SK-N-SH (cell line): ENCODE measurements around the gene IP6K2. TPM values are rescaled to one million over a fixed set of nuclear protein-coding genes. Genes with fewer than 3 reads are reported as not detected.

Experiments used
- CTCF ChIA-PET: fragments of 300-600, 350-600 bp; formaldehyde crosslinking; extraction: SDS; loops from one replicate; lab custom pipeline; 2021; lab: Yijun Ruan, JAX
- POLR2A ChIA-PET: fragments of 350-600 bp; sonication (Branson Sonifier 250); formaldehyde crosslinking; extraction: SDS; loops from one replicate; lab custom pipeline; 2020; ENCODE audit warnings: antibody characterized with exemption, inconsistent platforms; lab: Yijun Ruan, JAX
- DNase-seq: peaks from one replicate; pipeline ENCODE4 v3.0.0; 2012
- H2AFZ ChIP-seq: fragments of 200-600 bp; sonication (generic); 2 replicates; pipeline ENCODE4 v1.8.1; 2016; ENCODE audit warnings: antibody characterized with exemption, mild to moderate bottlenecking, low read depth
- H3F3A ChIP-seq: fragments of 200-600 bp; sonication (generic); replicated peaks from 2 replicates; pipeline ENCODE3; 2016; ENCODE audit warnings: antibody characterized with exemption, mild to moderate bottlenecking; ENCODE audit not compliant: insufficient read depth
- H3K27ac ChIP-seq, 2 experiments: fragments of 200-500 bp in 1 of 2; fragments of 200-600 bp in 1 of 2; sonication (Bioruptor generic) in 1 of 2; sonication (generic), shearing (Covaris generic) in 1 of 2; 2 replicates each; pipeline versions ENCODE4 v1.5.1 to v1.6.1; 2014 to 2016; ENCODE audit warnings: low read depth in 2 of 2, inconsistent platforms in 1 of 2, low read length in 1 of 2, mild to moderate bottlenecking in 1 of 2, mixed read lengths in 1 of 2
- H3K27me3 ChIP-seq: fragments of 200-600 bp; sonication (generic), shearing (Covaris generic); 2 replicates; pipeline ENCODE4 v1.6.1; 2016; ENCODE audit warnings: mixed run types; ENCODE audit not compliant: insufficient read depth
- H3K36me3 ChIP-seq, 2 experiments: fragments of 200-500 bp in 1 of 2; fragments of 200-600 bp in 1 of 2; sonication (Bioruptor generic) in 1 of 2; sonication (generic) in 1 of 2; replicated peaks in 1 of 2; 2 replicates each; pipeline versions ENCODE3 to v1.5.1; 2014 to 2016; ENCODE audit warnings: low read length in 1 of 2, mild to moderate bottlenecking in 1 of 2; ENCODE audit not compliant: insufficient read depth in 2 of 2, control insufficient read depth in 1 of 2
- H3K4me1 ChIP-seq, 2 experiments: fragments of 200-500 bp in 1 of 2; fragments of 200-600 bp in 1 of 2; sonication (Bioruptor generic) in 1 of 2; sonication (generic), shearing (Covaris generic) in 1 of 2; 2 replicates each; pipeline versions ENCODE4 v1.5.1 to v1.6.1; 2014 to 2016; ENCODE audit warnings: low read depth in 1 of 2, low read length in 1 of 2, mixed run types in 1 of 2; ENCODE audit not compliant: insufficient read depth in 2 of 2, control insufficient read depth in 1 of 2
- H3K4me2 ChIP-seq: fragments of 200-600 bp; sonication (generic), shearing (Covaris generic); 2 replicates; pipeline ENCODE4 v1.6.1; 2017; ENCODE audit warnings: mixed run types
- H3K4me3 ChIP-seq, 2 experiments: fragments of 200-500 bp in 1 of 2; fragments of 200-600 bp in 1 of 2; sonication (Bioruptor generic) in 1 of 2; sonication (generic), shearing (Covaris generic) in 1 of 2; 2 replicates each; pipeline versions ENCODE4 v1.5.1 to v1.8.1; 2014 to 2016; ENCODE audit warnings: low read depth in 2 of 2, inconsistent platforms in 1 of 2, low read length in 1 of 2, mild to moderate bottlenecking in 1 of 2, mixed read lengths in 1 of 2, moderate library complexity in 1 of 2
- H3K79me2 ChIP-seq: fragments of 200-600 bp; sonication (generic); 2 replicates; pipeline ENCODE4 v1.8.1; 2017; ENCODE audit warnings: mild to moderate bottlenecking; ENCODE audit not compliant: insufficient read depth
- H3K9ac ChIP-seq: fragments of 200-600 bp; sonication (generic); 2 replicates; pipeline ENCODE4 v1.6.1; 2017; ENCODE audit warnings: mixed run types
- H3K9me2 ChIP-seq: fragments of 200-600 bp; sonication (generic); 2 replicates; pipeline ENCODE4 v1.6.1; 2017; ENCODE audit warnings: mixed run types
- H3K9me3 ChIP-seq: fragments of 200-600 bp; sonication (generic); 2 replicates; pipeline ENCODE4 v1.6.1; 2017; ENCODE audit warnings: mixed run types, mild to moderate bottlenecking, moderate library complexity
- H4K20me1 ChIP-seq: fragments of 200-600 bp; sonication (generic); 2 replicates; pipeline ENCODE4 v1.6.1; 2017; ENCODE audit warnings: mild to moderate bottlenecking, mixed run types; ENCODE audit not compliant: insufficient read depth
- ELF1 ChIP-seq: IDR thresholded peaks from 2 replicates; pipeline ENCODE4 v1.4.0; 2012
- EZH2phosphoT487 ChIP-seq: fragments of 200-600 bp; sonication (generic); IDR thresholded peaks from 2 replicates; pipeline ENCODE4 v1.6.1; 2017; ENCODE audit warnings: low read depth, mixed run types, mild to moderate bottlenecking, antibody characterized with exemption, moderate library complexity, borderline replicate concordance
- MEF2A ChIP-seq: IDR thresholded peaks from 2 replicates; pipeline ENCODE4 v1.4.0; 2012; ENCODE audit warnings: low read depth, borderline replicate concordance
- MXI1 ChIP-seq: IDR thresholded peaks from 2 replicates; pipeline ENCODE4 v1.6.1; 2012; ENCODE audit warnings: mild to moderate bottlenecking, low read depth, low read length, improper control_type of control experiment
- NFIC ChIP-seq: IDR thresholded peaks from 2 replicates; pipeline ENCODE4 v1.4.0; 2012; ENCODE audit warnings: borderline replicate concordance
- RAD21 ChIP-seq: IDR thresholded peaks from 2 replicates; pipeline ENCODE4 v1.6.1; 2012; ENCODE audit warnings: mild to moderate bottlenecking, low read length
- RXRA ChIP-seq: IDR thresholded peaks from 2 replicates; pipeline ENCODE4 v1.4.0; 2012; ENCODE audit warnings: low read depth, mild to moderate bottlenecking, borderline replicate concordance
- TAF1 ChIP-seq: IDR thresholded peaks from 2 replicates; pipeline ENCODE4 v1.6.1; 2012; ENCODE audit warnings: low read depth, mild to moderate bottlenecking, low read length, moderate library complexity, borderline replicate concordance
- TEAD4 ChIP-seq: IDR thresholded peaks from 2 replicates; pipeline ENCODE4 v1.4.0; 2012; ENCODE audit warnings: mild to moderate bottlenecking, borderline replicate concordance; ENCODE audit not compliant: insufficient read depth
- WGBS: methylation state at CpG from one replicate; pipeline ENCODE4 v1.1.6; 2017; ENCODE audit warnings: low lambda C conversion rate; 5-methylcytosine and 5-hydroxymethylcytosine counted together
- polyA plus RNA-seq, 3 experiments: library from polyadenylated mRNA; depleted of rRNA; stranded (reverse); fragments of >200 nt; gene quantifications; 2 replicates each; pipeline ENCODE4 v1.2.3, GENCODE V29; 2012
- TF ChIP-seq, protein P1 (sequence below): fragments of 150-350 bp; IDR thresholded peaks from 2 replicates; pipeline ENCODE4 v1.6.1; 2017; ENCODE audit warnings: antibody characterized with exemption, low read length, low read depth, borderline replicate concordance

The IP6K2 gene
- polyA plus RNA-seq, 1 of the 3 experiments (the other 2 are of a cell fraction), result 178 TPM

DNA sequence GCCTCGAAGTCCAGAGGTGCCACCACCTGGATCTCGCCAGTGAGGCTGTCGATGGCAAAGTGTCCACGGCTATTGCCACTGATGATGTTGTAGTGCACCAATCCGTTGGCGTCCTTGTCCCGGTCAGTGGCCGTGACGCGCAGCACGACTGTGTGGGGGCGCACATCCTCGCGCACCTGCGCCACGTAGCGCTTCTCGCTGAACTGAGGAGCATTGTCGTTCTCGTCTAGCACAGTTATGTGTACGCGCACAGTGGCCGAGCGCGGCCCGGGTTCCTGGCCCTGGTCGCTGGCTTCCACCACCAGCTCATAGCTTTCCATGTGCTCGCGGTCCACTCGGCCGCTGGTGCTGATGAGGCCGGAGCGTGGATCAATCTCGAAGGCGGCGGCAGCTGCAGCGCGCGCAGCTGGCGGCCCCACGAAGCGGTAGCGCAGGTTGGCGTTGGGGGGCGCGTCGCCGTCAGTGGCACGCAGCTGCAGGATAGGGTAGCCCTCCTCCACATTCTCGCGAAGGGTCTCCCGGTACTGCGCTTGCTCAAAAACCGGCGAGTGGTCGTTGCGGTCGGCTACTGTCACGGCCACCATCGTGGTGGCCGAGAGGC lies 56.1 kb downstream of the IP6K2 start:
- Histone ChIP-seq H3K4me2 (no peak overlapping the region), H3K9ac (no peak overlapping the region), H3F3A (peaks cover 12% of the 10 kb centered on the region), H2AFZ (no peak overlapping the region), H3K9me3 (no peaks in the 10 kb centered on the region), H3K27ac (no peak overlapping the region), H3K36me3 (peaks cover 15 to 43% of the 10 kb centered on the region in 2 experiments)
- CTCF ChIA-PET, result interaction anchor here (4.5 kb wide), 1 partner anchor 26 kb away, joined by 33 read pairs; the partner anchor contains the start of gene SLC26A6
- POLR2A ChIA-PET, result interaction anchor here (1.9 kb wide), 1 partner anchor 56 kb away, joined by 4 read pairs; the partner anchor contains the start of gene IP6K2
- WGBS, result 97% methylated on average over 61 of the region's 61 CpGs
- TF ChIP-seq MEF2A (no peak), NFIC (no peak), RAD21 (no peak), ELF1 (no peak)
- TF ChIP-seq, all 33 proteins: peak for 0
- Histone ChIP-seq H3K4me3 (peak overlapping the region in 1 of 2 experiments; percentile 6; a peak in 1 of 4 replicates), H4K20me1 (peaks cover 16% of the 10 kb centered on the region; the same call in 1 of the 2 replicates), H3K79me2 (peaks cover 28% of the 10 kb centered on the region), H3K9me2 (no peaks in the 10 kb centered on the region), H3K4me1 (peaks cover 4 to 23% of the 10 kb centered on the region in 2 experiments; a peak in 2 of 4 replicates), H3K27me3 (no peaks in the 10 kb centered on the region)
- no peak for DNase-seq

DNA sequence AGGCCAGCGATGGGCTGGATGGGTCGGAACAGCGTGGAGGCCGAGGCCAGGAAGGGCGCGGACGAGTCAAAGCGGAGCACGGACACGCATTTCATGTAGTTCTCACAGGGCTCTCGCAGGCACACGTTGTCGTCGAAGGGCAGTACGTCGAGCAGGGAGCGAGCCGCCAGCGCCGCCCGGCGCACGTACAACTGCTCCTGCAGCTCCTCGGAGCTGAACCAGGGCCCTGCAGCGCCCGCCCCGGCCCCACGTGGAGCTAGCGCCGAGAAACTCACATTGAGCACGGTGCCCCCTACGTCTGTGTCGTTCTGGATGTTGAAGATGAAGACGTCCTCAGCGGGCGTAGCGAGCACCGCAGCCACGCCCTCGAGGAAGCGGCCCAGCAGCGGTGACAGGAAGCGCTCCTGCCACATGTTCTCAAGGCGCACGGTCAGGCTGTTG lies 60.2 kb downstream of the IP6K2 start:
- H3K4me1 ChIP-seq, result peaks cover 0 to 8% of the 10 kb centered on the region in 2 experiments; a peak in 1 of 4 replicates
- H3K79me2 ChIP-seq, result peaks cover 22% of the 10 kb centered on the region; the same call in 1 of the 2 replicates
- no peaks in the 10 kb centered on the region for H3F3A ChIP-seq
- no peak overlapping the region for H3K9ac ChIP-seq
- no peak for DNase-seq
- ChIA-PET POLR2A (no interaction called here), CTCF (no interaction called here)
- no peak overlapping the region for H3K4me2 ChIP-seq
- H3K9me2 ChIP-seq, result no peaks in the 10 kb centered on the region
- H3K4me3 ChIP-seq, result no peak overlapping the region
- H3K36me3 ChIP-seq, result peaks cover 15 to 73% of the 10 kb centered on the region in 2 experiments
- no peak overlapping the region for H2AFZ ChIP-seq
- no peaks in the 10 kb centered on the region for H3K9me3 ChIP-seq
- TF ChIP-seq RXRA, result no peak
- H3K27ac ChIP-seq, result no peak overlapping the region
- WGBS, result 95% methylated on average over 29 of the region's 45 CpGs
- H4K20me1 ChIP-seq, result peaks cover 16% of the 10 kb centered on the region; the same call in 1 of the 2 replicates
- no peaks in the 10 kb centered on the region for H3K27me3 ChIP-seq

DNA sequence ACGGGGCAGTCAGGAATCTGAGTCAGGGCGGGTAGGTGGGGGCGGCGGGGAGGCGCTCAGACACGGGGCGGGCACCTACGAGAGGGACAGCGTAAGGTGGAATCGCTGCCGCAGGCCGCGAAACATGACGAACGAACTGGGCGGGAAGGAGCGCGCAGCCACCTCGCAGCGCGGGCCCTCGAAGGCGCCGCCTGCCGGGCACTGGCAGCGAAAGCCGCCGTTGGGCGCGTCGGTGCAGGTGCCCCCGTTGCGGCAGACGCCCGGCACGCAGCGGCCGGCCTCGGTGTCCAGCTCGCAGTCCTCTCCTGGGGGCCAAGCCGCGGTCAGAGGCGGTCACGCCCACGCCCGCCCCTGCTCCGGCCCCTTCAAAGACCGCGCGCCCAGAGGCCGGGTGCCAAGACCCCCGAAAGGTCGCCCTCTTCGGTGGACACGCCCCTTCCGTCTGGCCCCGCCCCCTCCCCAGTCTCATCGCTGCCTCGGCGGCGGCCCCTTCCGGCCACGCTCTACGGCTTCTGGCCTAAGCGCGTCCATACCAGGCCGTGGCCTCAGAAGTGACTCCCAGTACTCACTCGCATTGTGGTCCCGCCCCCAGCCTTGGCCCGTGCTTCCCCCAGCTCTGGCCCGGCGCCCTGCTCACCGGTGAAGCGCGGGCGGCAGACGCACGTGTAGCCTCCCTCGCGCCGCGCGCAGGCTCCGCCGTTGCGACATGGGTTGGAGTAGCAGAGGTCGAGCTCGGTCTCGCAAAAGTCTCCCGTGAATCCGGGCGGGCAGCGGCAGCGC lies 60.8 kb downstream of the IP6K2 start:
- TF ChIP-seq TAF1 (no peak), MEF2A (no peak), MXI1 (no peak), NFIC (no peak), TEAD4 (no peak), EZH2phosphoT487 (no peak), RAD21 (no peak)
- TF ChIP-seq, protein P1, sequence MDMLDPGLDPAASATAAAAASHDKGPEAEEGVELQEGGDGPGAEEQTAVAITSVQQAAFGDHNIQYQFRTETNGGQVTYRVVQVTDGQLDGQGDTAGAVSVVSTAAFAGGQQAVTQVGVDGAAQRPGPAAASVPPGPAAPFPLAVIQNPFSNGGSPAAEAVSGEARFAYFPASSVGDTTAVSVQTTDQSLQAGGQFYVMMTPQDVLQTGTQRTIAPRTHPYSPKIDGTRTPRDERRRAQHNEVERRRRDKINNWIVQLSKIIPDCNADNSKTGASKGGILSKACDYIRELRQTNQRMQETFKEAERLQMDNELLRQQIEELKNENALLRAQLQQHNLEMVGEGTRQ, result no peak
- H2AFZ ChIP-seq, result no peak overlapping the region
- CTCF ChIA-PET, result no interaction called here

More for the DNA sequence above, 60.8 kb downstream of the IP6K2 start:
- WGBS, result 96% methylated on average over 72 of the region's 94 CpGs
- no peak overlapping the region for H3K4me2 ChIP-seq
- H3K4me3 ChIP-seq, result no peak overlapping the region; a peak in 1 of 4 replicates
- peaks cover 0 to 8% of the 10 kb centered on the region in 2 experiments; a peak in 1 of 4 replicates for H3K4me1 ChIP-seq
- H4K20me1 ChIP-seq, result peaks cover 16% of the 10 kb centered on the region; the same call in 1 of the 2 replicates
- no peaks in the 10 kb centered on the region for H3K9me3 ChIP-seq
- no peaks in the 10 kb centered on the region for H3K9me2 ChIP-seq
- H3K79me2 ChIP-seq, result peaks cover 16% of the 10 kb centered on the region; the same call in 1 of the 2 replicates
- H3K27me3 ChIP-seq, result no peaks in the 10 kb centered on the region
- peak; percentile 58 for DNase-seq
- H3F3A ChIP-seq, result no peaks in the 10 kb centered on the region
- H3K36me3 ChIP-seq, result peaks cover 15 to 79% of the 10 kb centered on the region in 2 experiments
- no peak overlapping the region for H3K27ac ChIP-seq
- H3K9ac ChIP-seq, result no peak overlapping the region
- POLR2A ChIA-PET, result no interaction called here
